Keratinocyte (primary cell): ENCODE measurements around the gene STK32B. TPM values are rescaled to one million over a fixed set of nuclear protein-coding genes. Genes with fewer than 3 reads are reported as not detected.
"Not testable (repeated sequence)": the region's sequence is repeated elsewhere in the genome, so short reads cannot be mapped to it uniquely, and the experiment has no call there.

ENCODE experiments used
- DNase-seq: peaks from one replicate; pipeline ENCODE4 v3.0.0-alpha.2; 2011; ENCODE audit warnings: low read depth, missing footprints, low spot score
- FAIRE-seq: peaks from 2 replicates; lab custom pipeline; 2011; peaks lifted over from hg19 to GRCh38; lab: Jason Lieb, UNC
- H2AFZ ChIP-seq: 2 replicates; pipeline ENCODE4 v1.6.0; 2012; ENCODE audit warnings: low read length, control low read depth, inconsistent platforms; ENCODE audit not compliant: control insufficient read depth
- H3K27ac ChIP-seq: 2 replicates; pipeline ENCODE4 v1.5.1; 2011; ENCODE audit warnings: low read length; ENCODE audit not compliant: control insufficient read depth, insufficient read depth
- H3K27me3 ChIP-seq: 3 replicates; pipeline ENCODE4 v1.6.0; 2011; ENCODE audit warnings: low read length; ENCODE audit not compliant: control insufficient read depth, insufficient read depth; ENCODE audit errors: extremely low read depth
- H3K36me3 ChIP-seq, 2 experiments: 2 replicates in 1 of 2; 3 replicates in 1 of 2; pipeline ENCODE4 v1.5.1; 2011; ENCODE audit warnings: low read length in 2 of 2, mild to moderate bottlenecking in 1 of 2; ENCODE audit not compliant: control insufficient read depth in 2 of 2, insufficient read depth in 2 of 2; ENCODE audit errors: extremely low read depth in 1 of 2
- H3K4me1 ChIP-seq: 3 replicates; pipeline ENCODE4 v1.5.1; 2011; ENCODE audit warnings: low read length; ENCODE audit not compliant: control insufficient read depth, insufficient read depth; ENCODE audit errors: extremely low read depth
- H3K4me2 ChIP-seq: 3 replicates; pipeline ENCODE4 v1.6.0; 2011; ENCODE audit warnings: low read depth, low read length; ENCODE audit not compliant: control insufficient read depth, insufficient read depth; ENCODE audit errors: extremely low read depth
- H3K4me3 ChIP-seq, 3 experiments: fragments of 200-600 bp in 1 of 3; sonication (generic) in 1 of 3; 2 replicates in 2 of 3; 3 replicates in 1 of 3; pipeline ENCODE4 v1.5.1; 2011 to 2016; ENCODE audit warnings: low read length in 3 of 3, mild to moderate bottlenecking in 3 of 3, control low read depth in 2 of 3, inconsistent platforms in 1 of 3, low read depth in 1 of 3, mixed read lengths in 1 of 3, mixed run types in 1 of 3, moderate library complexity in 1 of 3; ENCODE audit not compliant: control insufficient read depth in 2 of 3, insufficient read depth in 2 of 3; ENCODE audit errors: extremely low read depth in 1 of 3
- H3K79me2 ChIP-seq: 2 replicates; pipeline ENCODE4 v1.6.0; 2012; ENCODE audit warnings: low read length; ENCODE audit not compliant: control insufficient read depth, insufficient read depth
- H3K9ac ChIP-seq: 3 replicates; pipeline ENCODE4 v1.6.0; 2011; ENCODE audit warnings: low read length; ENCODE audit not compliant: control insufficient read depth, insufficient read depth; ENCODE audit errors: extremely low read depth
- H3K9me1 ChIP-seq: 3 replicates; pipeline ENCODE4 v1.6.0; 2011; ENCODE audit warnings: low read length; ENCODE audit not compliant: control insufficient read depth, insufficient read depth; ENCODE audit errors: extremely low read depth
- H3K9me3 ChIP-seq: 2 replicates; pipeline ENCODE4 v1.5.1; 2012; ENCODE audit warnings: low read depth, low read length; ENCODE audit not compliant: control insufficient read depth
- H4K20me1 ChIP-seq: 3 replicates; pipeline ENCODE4 v1.6.0; 2011; ENCODE audit warnings: low read length; ENCODE audit not compliant: control insufficient read depth, insufficient read depth; ENCODE audit errors: extremely low read depth
- CTCF ChIP-seq, 3 experiments: IDR thresholded peaks in 1 of 3; conservative IDR thresholded peaks in 1 of 3; optimal IDR thresholded peaks in 1 of 3; 2 replicates in 2 of 3; 3 replicates in 1 of 3; pipeline versions ENCODE3 to v1.5.1; 2011; ENCODE audit warnings: low read length in 3 of 3, mild to moderate bottlenecking in 3 of 3, moderate library complexity in 2 of 3, control low read depth in 1 of 3, inconsistent platforms in 1 of 3; ENCODE audit not compliant: insufficient read depth in 2 of 3; ENCODE audit errors: extremely low read depth in 1 of 3
- EZH2 ChIP-seq: IDR thresholded peaks from one replicate; pipeline ENCODE4 v1.6.1; 2012; ENCODE audit warnings: inconsistent platforms, mild to moderate bottlenecking, low read length, moderate library complexity
- dilution Hi-C: fragments of 300-500 bp; cut with MboI; formaldehyde crosslinking; loops from one replicate; pipeline ENCODE4 v1.7.0; 2020; ENCODE audit warnings: low sequenced_read_pairs; ENCODE audit not compliant: extremely low pct_ligation_motif_present
- polyA plus RNA-seq, 5 experiments: library from polyadenylated mRNA; depleted of rRNA in 3 of 5; stranded (reverse) in 3 of 5; stranded (forward) in 1 of 5; unstranded in 1 of 5; fragments of >200 nt; gene quantifications; 1 replicate in 1 of 5; 2 replicates in 3 of 5; 3 replicates in 1 of 5; pipeline versions ENCODE4 v1.2.1 to v1.2.3, GENCODE V29; 2011 to 2012; ENCODE audit warnings: missing spikeins in 2 of 5, low read depth in 1 of 5, low replicate concordance in 1 of 5

Gene STK32B
- polyA plus RNA-seq, 1 donor (not counting 4 experiments of a cell fraction or from before 2014, with no cell fraction given), result 3.4 TPM

DNA sequence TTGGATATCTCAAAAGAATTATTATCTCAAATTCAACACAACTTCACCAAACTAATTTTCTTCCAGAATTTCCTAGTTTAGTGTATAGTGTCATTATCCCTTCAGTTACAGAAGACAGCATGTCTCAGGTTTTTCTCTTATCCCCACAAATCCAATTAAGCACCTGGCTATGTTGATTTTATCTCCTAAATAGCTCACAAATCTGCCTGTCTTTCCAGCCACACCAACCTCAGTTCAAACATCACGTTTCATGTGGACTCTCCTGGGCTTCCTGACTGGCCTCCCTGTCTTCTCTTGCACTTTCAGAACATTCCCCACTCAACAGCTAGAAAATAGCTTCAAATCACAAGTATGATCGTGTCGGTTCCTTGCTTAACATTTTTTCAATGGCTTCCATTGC lies 14.8 kb downstream of the STK32B start:
- no peaks in the 10 kb centered on the region for H4K20me1 ChIP-seq

GRCh38 chr4:5066968-5067367 lies 15.7 kb downstream of the STK32B start:
- H3K4me2 ChIP-seq, H3K9me3 ChIP-seq, H3K27ac ChIP-seq, H3K36me3 ChIP-seq, H3K79me2 ChIP-seq, H2AFZ ChIP-seq, dilution Hi-C loops, H4K20me1 ChIP-seq, H3K9ac ChIP-seq, H3K27me3 ChIP-seq, FAIRE-seq, H3K9me1 ChIP-seq, H3K4me3 ChIP-seq, DNase-seq, H3K4me1 ChIP-seq: not testable (repeated sequence)

More for the DNA sequence above, 14.8 kb downstream of the STK32B start:
- H3K4me2 ChIP-seq, result no peak overlapping the region
- no peak for FAIRE-seq
- H2AFZ ChIP-seq, result no peak overlapping the region
- no peaks in the 10 kb centered on the region for H3K79me2 ChIP-seq
- no peak overlapping the region for H3K27ac ChIP-seq
- no peak overlapping the region for H3K4me3 ChIP-seq
- H3K9me1 ChIP-seq, result no peaks in the 10 kb centered on the region
- H3K27me3 ChIP-seq, result no peaks in the 10 kb centered on the region
- no peaks in the 10 kb centered on the region for H3K4me1 ChIP-seq
- H3K36me3 ChIP-seq, result no peaks in the 10 kb centered on the region
- no peak for DNase-seq
- no peaks in the 10 kb centered on the region for H3K9me3 ChIP-seq
- TF ChIP-seq CTCF (optimal IDR thresholded peaks at IDR 0.05 in 1 of 3, IDR thresholded peaks at IDR 0.05 in 1 of 3, conservative IDR thresholded peaks at IDR 0.05 in 1 of 3; ENCODE audit: extremely low read depth in 1 of 3, insufficient read depth in 2 of 3, low read length in 3 of 3) (no peak), EZH2 (no peak)
- H3K9ac ChIP-seq, result no peak overlapping the region
- dilution Hi-C loops, result no loop called here

DNA sequence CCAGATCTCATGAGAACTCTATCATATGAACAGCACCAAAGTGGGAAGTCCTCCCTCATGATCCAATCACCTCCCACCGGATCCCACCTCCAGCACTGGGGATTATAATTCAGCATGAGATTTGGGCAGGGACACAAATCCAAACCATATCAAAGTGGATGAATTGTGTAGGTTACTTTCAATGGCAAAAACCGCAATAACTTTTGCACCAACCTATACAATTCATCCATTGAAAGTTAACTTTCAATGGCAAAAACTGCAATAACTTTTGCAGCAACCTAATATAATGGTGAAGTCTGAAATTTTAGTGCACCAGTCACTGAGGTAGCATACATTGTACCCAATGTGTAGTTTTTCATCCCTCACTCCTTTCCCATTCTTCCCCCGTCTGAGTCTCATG lies 16.6 kb downstream of the STK32B start:
- no peak for FAIRE-seq
- Histone ChIP-seq H3K79me2 (no peaks in the 10 kb centered on the region), H2AFZ (no peak overlapping the region), H3K9me1 (no peaks in the 10 kb centered on the region), H3K9ac (no peak overlapping the region), H3K4me1 (no peaks in the 10 kb centered on the region), H3K36me3 (no peaks in the 10 kb centered on the region), H3K27me3 (no peaks in the 10 kb centered on the region), H3K4me2 (no peak overlapping the region), H3K4me3 (no peak overlapping the region), H3K9me3 (no peaks in the 10 kb centered on the region), H4K20me1 (no peaks in the 10 kb centered on the region), H3K27ac (no peak overlapping the region)
- TF ChIP-seq EZH2 (no peak), CTCF (optimal IDR thresholded peaks at IDR 0.05 in 1 of 3, IDR thresholded peaks at IDR 0.05 in 1 of 3, conservative IDR thresholded peaks at IDR 0.05 in 1 of 3; ENCODE audit: extremely low read depth in 1 of 3, insufficient read depth in 2 of 3, low read length in 3 of 3) (no peak)
- dilution Hi-C loops, result no loop called here
- DNase-seq, result no peak
